HTR-8/SVneo (cell line): Measurements from ENCODE around the gene DPP4.
"Not testable (repeated sequence)": the region's sequence is repeated elsewhere in the genome, so short reads cannot be mapped to it uniquely, and the experiment has no call there.

ENCODE experiments used
- DNase-seq: peaks from one replicate; pipeline ENCODE4 v3.0.0; 2011; ENCODE audit warnings: low spot score, mixed read lengths; ENCODE audit not compliant: insufficient read length
- FAIRE-seq: peaks from 2 replicates; lab custom pipeline; 2011; peaks lifted over from hg19 to GRCh38; lab: Jason Lieb, UNC

The DPP4 gene

GRCh38 chr2:161997916-161998471, 76.0 kb downstream of the DPP4 start:
- FAIRE-seq, result no peak
- no peak for DNase-seq

DNA sequence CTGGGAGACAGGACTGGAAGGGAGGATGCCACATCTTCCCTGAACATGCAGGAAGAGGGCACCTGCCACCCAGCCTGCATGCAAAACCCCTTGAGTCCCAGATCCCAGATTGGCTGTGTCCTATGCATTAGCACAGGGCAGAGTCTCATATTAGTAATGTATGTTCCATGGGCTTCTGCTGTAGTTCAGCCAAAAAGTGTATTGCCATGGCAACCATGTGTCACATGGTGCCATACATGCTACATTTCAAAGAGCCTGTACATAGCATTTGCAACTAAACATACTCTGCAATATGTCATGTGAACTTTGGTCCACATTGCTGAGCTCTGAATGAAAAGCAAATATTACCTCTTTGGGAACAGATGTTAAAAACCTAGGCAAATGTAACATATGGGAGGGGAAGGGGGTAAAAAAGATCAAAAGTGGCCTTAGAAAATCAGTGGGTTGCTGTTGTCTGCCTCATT, 78.4 kb downstream of the DPP4 start:
- no peak for FAIRE-seq

DNA sequence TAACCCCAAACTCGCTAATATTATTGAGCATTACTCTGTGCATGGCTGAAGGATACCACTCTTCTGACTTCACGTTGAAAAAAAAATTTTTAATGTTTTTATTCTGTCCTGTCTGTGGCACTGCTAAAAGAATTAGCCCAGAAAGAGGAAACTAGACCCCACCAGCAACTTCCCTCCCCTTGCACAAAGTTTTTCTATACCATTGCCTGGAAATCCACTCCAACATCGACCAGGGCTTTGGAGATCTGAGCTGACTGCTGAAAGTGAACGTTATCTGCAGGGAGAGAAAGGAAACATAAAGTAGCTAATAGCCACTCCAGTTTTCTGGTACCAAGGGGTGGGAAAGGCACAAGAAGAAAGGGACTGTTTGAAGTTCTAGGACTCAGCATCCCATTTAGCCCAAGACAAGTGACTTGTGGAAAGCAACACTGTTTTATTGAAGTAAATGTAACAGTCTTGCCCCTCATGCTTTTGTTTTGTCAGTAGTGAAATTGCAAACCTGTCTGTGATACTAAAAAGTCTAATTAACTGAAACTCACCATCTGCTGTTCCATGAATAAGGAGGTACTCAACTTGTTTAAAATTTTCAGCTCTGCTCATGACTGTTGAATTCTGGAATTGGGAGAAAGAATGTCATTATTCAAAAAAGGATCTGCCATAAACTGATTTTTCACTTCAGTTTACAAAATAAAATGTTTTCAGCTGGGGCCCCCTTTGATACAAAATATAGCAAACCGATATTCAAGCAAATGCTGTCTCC, 79.1 kb downstream of the DPP4 start:
- FAIRE-seq, result no peak
- DNase-seq, result no peak

More for the DNA sequence above, 78.4 kb downstream of the DPP4 start:
- no peak for DNase-seq

GRCh38 chr2:161992531-161992930, 81.5 kb downstream of the DPP4 start:
- no peak for DNase-seq
- FAIRE-seq, result no peak

- DNase-seq (no peak), FAIRE-seq (no peak)
Observed at GRCh38 chr2:161991991-161992390, 82.0 kb downstream of the DPP4 start.

- peak; percentile 68 for DNase-seq
- FAIRE-seq, result no peak
Observed at GRCh38 chr2:161990741-161991140, 83.3 kb downstream of the DPP4 start.

DNA sequence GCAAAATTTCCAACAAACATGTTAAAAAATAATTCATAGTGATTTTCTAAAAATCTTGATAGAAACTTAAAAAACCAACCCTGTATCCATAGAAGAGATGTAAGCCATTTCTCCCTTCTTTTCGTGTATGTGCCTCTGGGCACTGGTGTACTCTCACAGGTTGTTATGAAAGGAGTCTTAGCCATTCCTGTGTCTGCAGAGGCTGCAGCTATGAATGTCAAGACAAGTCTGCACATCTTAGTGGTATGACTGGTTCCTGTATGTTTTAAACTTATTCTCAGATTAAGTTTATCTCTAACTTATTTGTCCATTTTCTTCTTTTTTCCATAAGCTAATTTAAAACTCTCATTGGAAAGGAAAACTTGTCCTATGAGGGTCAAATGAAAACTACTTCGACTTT, 84.0 kb downstream of the DPP4 start:
- FAIRE-seq (no peak), DNase-seq (no peak)

DNA sequence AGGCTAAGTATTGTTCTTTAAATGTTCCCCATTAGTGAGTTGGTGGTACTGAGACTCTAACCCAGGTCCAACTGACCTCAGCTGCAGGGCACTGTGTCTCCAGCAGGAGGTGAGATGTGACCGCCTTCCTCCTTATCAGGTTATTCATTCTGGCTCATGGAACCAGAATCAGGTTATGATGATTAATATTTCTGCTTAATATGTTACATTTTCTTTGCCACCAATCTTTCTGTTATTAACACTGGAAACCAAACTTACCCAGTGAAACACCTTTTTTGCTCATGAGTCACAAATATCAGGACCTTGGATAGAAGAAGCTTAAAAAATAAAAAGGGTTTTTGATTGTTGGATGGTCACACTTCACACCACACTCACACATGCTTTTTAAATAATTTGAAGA, 85.4 kb downstream of the DPP4 start:
- no peak for FAIRE-seq

GRCh38 chr2:161987311-161987710, 86.7 kb downstream of the DPP4 start:
- DNase-seq, result no peak
- FAIRE-seq, result no peak

More for the DNA sequence above, 85.4 kb downstream of the DPP4 start:
- no peak for DNase-seq

- DNase-seq (no peak), FAIRE-seq (no peak)
Observed at GRCh38 chr2:161983866-161984265, 90.1 kb downstream of the DPP4 start.

GRCh38 chr2:161983331-161983651, 90.7 kb downstream of the DPP4 start:
- DNase-seq, result no peak
- FAIRE-seq, result no peak

DNA sequence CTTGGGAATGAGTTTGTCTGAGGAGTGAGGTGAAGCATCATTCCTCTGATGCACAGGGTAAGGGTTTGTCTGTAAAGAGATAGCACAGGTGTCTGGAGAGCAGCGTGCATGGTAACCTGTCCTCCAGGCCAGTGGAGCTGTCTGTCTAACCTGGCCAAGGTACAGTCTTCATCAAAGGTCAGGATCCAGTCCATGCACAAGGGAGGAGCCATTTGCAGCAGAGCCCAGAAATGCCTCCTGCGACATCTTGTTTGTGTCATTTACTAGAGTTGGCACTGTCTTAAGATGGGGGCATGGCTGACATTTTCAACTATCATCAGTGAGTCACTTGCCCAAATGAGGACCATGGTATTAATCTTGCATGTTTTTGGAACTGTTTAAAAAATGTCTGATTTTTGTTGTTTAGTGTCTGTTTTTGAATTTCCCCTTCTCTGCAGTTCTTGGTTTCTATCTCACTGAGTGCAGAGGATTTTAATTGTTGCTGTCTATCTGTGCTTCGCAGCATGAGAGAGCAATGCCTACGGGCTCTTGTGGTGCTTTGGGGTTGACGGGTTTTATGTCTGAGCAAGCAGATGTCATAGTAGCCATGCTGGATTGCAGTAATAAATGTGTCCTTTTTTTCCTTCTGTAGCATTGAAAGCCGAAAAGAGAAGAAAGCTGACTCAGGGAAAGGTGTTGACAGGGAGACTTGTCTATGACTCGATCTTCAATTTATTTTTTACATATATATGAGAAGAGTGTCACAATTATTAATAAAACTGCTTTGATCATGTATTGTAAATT, 91.3 kb downstream of the DPP4 start:
- FAIRE-seq (no peak), DNase-seq (no peak)

DNA sequence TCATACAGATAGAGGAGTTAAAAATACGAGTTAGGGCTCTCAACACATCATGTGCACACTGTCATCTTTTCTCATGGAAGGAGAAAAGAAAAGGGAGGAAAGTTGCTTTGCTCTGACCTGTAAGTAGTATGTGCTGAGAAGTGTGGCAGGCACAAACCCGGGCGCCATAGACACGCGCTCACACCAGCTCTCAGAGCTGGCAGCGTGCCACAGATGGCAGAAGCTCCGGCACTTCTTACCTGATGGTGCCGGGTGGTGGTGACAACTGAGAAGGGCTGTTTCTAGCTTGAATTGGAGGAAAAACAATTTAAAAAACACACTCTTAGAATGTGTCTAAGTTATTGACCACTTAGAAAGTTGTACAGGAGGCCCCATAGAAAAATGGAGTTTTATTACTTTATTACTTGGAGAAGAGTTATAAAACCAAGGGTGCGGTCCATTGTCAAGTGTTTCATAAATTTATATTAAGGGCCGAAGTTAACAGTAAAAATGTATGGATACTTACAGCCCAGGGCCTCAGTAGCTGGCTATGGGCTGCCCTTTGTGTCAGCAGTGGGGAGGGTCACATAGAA, 92.2 kb downstream of the DPP4 start:
- no peak for FAIRE-seq
- no peak for DNase-seq

DNA sequence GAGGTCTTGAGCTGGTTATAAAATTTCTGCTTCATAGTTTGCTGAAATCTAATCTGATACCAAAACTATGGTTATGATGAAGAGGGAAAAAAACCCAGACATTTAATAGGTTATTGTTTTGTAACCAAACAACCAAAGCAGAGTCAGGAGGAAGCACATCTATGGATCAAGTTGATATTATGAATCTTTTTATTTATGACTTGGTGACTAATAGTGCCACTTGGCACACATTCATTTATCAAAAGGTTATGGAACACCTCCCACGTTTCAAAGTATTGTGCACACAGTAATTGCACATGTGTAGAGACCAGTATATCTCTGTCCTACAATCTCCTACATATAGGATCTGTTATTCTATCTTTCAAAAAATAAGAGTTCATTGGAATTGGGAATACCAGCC, 93.0 kb downstream of the DPP4 start:
- no peak for FAIRE-seq
- DNase-seq, result no peak

GRCh38 chr2:161979490-161979889, 94.5 kb downstream of the DPP4 start:
- DNase-seq, result no peak
- FAIRE-seq, result no peak

- not testable (repeated sequence) for FAIRE-seq
Observed at GRCh38 chr2:161977926-161978325, 96.1 kb downstream of the DPP4 start.

DNA sequence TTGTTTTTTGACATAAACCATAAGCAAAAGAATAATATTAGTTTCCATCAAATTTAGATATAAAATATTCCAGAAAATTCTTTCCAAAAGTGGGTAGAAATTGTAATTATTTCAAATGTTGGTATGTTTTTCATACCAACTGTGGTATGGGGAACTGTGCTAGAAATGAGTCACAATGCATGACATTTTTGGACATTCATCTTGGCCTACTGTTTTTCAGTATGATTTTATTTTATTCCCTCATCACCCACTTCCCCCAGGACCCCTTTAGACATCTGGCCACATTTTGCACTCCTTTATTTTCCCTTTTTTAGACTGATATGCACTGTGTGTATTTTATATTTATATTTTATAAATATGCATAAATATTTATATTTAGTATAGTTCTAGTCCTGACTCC, 97.1 kb downstream of the DPP4 start:
- DNase-seq (no peak), FAIRE-seq (no peak)

More at GRCh38 chr2:161977926-161978325, 96.1 kb downstream of the DPP4 start:
- DNase-seq, result not testable (repeated sequence)

- no peak for DNase-seq
- FAIRE-seq, result no peak
Observed at GRCh38 chr2:161976295-161976694, 97.7 kb downstream of the DPP4 start.

DNA sequence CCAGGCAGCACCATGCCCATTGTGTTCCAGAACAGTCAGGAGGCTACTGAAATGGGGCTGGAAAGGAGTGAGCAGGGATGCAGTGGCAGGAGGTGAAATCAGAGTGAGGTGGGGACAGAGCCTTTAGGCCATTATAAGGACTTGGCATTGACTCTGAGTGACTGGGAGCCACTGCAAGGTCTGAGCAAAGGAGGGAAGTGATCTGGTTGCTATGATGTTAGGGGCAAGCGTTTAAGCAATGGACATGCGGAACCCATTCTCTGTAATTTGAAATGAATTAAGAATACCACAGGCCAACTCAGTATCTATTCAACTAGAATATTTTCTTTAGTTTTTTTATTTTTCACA, 98.2 kb downstream of the DPP4 start:
- FAIRE-seq (no peak), DNase-seq (no peak)

- DNase-seq, result no peak
- no peak for FAIRE-seq
Observed at GRCh38 chr2:161975062-161975812, 98.8 kb downstream of the DPP4 start.
